ENCODE measurements around the gene SYNPO2.

The SYNPO2 gene

GRCh38 chr4:118931786-118932185 lies 43.1 kb downstream of the SYNPO2 start:
- Mint-ChIP-seq H3K27ac (no peak overlapping the region), H3K36me3 (ENCODE audit: low read depth) (no peaks in the 10 kb centered on the region), H3K27me3 (ENCODE audit: low read depth) (peaks cover 10% of the 10 kb centered on the region), H3K4me3 (no peak overlapping the region), H3K4me1 (ENCODE audit: low read depth) (no peaks in the 10 kb centered on the region), H3K9me3 (no peaks in the 10 kb centered on the region)

GRCh38 chr4:118935819-118936218 lies 47.2 kb downstream of the SYNPO2 start:
- Mint-ChIP-seq H3K9me3 (no peaks in the 10 kb centered on the region), H3K27ac (no peak overlapping the region), H3K36me3 (ENCODE audit: low read depth) (no peaks in the 10 kb centered on the region), H3K4me1 (ENCODE audit: low read depth) (no peaks in the 10 kb centered on the region), H3K4me3 (no peak overlapping the region), H3K27me3 (ENCODE audit: low read depth) (peaks cover 4% of the 10 kb centered on the region)

- Mint-ChIP-seq H3K9me3 (no peaks in the 10 kb centered on the region), H3K4me3 (no peak overlapping the region), H3K4me1 (ENCODE audit: low read depth) (no peaks in the 10 kb centered on the region), H3K27ac (no peak overlapping the region), H3K36me3 (ENCODE audit: low read depth) (no peaks in the 10 kb centered on the region), H3K27me3 (ENCODE audit: low read depth) (peaks cover 4% of the 10 kb centered on the region)
These were observed 47.8 kb downstream of the SYNPO2 start for GRCh38 chr4:118936406-118936805.

GRCh38 chr4:118939169-118939783 lies 50.6 kb downstream of the SYNPO2 start:
- Mint-ChIP-seq H3K27me3 (ENCODE audit: low read depth) (peaks cover 1% of the 10 kb centered on the region), H3K9me3 (no peaks in the 10 kb centered on the region), H3K4me1 (ENCODE audit: low read depth) (no peaks in the 10 kb centered on the region), H3K27ac (no peak overlapping the region), H3K4me3 (no peak overlapping the region), H3K36me3 (ENCODE audit: low read depth) (no peaks in the 10 kb centered on the region)

- H3K4me3 Mint-ChIP-seq: no peak overlapping the region
These were observed 52.5 kb downstream of the SYNPO2 start for GRCh38 chr4:118941149-118941548.

GRCh38 chr4:118941799-118942198 lies 53.1 kb downstream of the SYNPO2 start:
- H3K4me1 Mint-ChIP-seq (ENCODE audit: low read depth): no peaks in the 10 kb centered on the region
- no peak overlapping the region for H3K27ac Mint-ChIP-seq
- H3K9me3 Mint-ChIP-seq: no peaks in the 10 kb centered on the region
- H3K4me3 Mint-ChIP-seq: no peak overlapping the region
- H3K27me3 Mint-ChIP-seq (ENCODE audit: low read depth): no peaks in the 10 kb centered on the region
- no peaks in the 10 kb centered on the region for H3K36me3 Mint-ChIP-seq (ENCODE audit: low read depth)

More at GRCh38 chr4:118941149-118941548, 52.5 kb downstream of the SYNPO2 start:
- Mint-ChIP-seq H3K4me1 (ENCODE audit: low read depth) (no peaks in the 10 kb centered on the region), H3K27me3 (ENCODE audit: low read depth) (no peaks in the 10 kb centered on the region), H3K9me3 (no peaks in the 10 kb centered on the region), H3K27ac (no peak overlapping the region), H3K36me3 (ENCODE audit: low read depth) (no peaks in the 10 kb centered on the region)

- Mint-ChIP-seq H3K4me1 (ENCODE audit: low read depth) (no peaks in the 10 kb centered on the region), H3K27ac (no peak overlapping the region), H3K36me3 (ENCODE audit: low read depth) (no peaks in the 10 kb centered on the region), H3K27me3 (ENCODE audit: low read depth) (peaks cover under 1% of the 10 kb centered on the region), H3K9me3 (no peaks in the 10 kb centered on the region), H3K4me3 (no peak overlapping the region)
These were observed 53.8 kb downstream of the SYNPO2 start for GRCh38 chr4:118942465-118942864.

GRCh38 chr4:118947095-118947494 lies 58.4 kb downstream of the SYNPO2 start:
- no peaks in the 10 kb centered on the region for H3K9me3 Mint-ChIP-seq
- H3K27ac Mint-ChIP-seq: no peak overlapping the region
- H3K4me1 Mint-ChIP-seq (ENCODE audit: low read depth): no peaks in the 10 kb centered on the region
- no peak overlapping the region for H3K4me3 Mint-ChIP-seq
- H3K27me3 Mint-ChIP-seq (ENCODE audit: low read depth): peaks cover 17% of the 10 kb centered on the region
- no peaks in the 10 kb centered on the region for H3K36me3 Mint-ChIP-seq (ENCODE audit: low read depth)

- Mint-ChIP-seq H3K4me1 (ENCODE audit: low read depth) (no peaks in the 10 kb centered on the region), H3K27ac (no peak overlapping the region), H3K36me3 (ENCODE audit: low read depth) (no peaks in the 10 kb centered on the region), H3K27me3 (ENCODE audit: low read depth) (peaks cover 17% of the 10 kb centered on the region), H3K9me3 (no peaks in the 10 kb centered on the region), H3K4me3 (no peak overlapping the region)
These were observed 60.0 kb downstream of the SYNPO2 start for GRCh38 chr4:118948545-118949144.

GRCh38 chr4:118950224-118950623 lies 61.6 kb downstream of the SYNPO2 start:
- H3K4me1 Mint-ChIP-seq (ENCODE audit: low read depth): no peaks in the 10 kb centered on the region
- H3K36me3 Mint-ChIP-seq (ENCODE audit: low read depth): no peaks in the 10 kb centered on the region

GRCh38 chr4:118950929-118951570 lies 62.4 kb downstream of the SYNPO2 start:
- peaks cover 24% of the 10 kb centered on the region for H3K27me3 Mint-ChIP-seq (ENCODE audit: low read depth)
- no peaks in the 10 kb centered on the region for H3K4me1 Mint-ChIP-seq (ENCODE audit: low read depth)
- no peak overlapping the region for H3K27ac Mint-ChIP-seq
- H3K4me3 Mint-ChIP-seq: no peak overlapping the region
- H3K9me3 Mint-ChIP-seq: no peaks in the 10 kb centered on the region
- no peaks in the 10 kb centered on the region for H3K36me3 Mint-ChIP-seq (ENCODE audit: low read depth)

More at GRCh38 chr4:118950224-118950623, 61.6 kb downstream of the SYNPO2 start:
- Mint-ChIP-seq H3K27ac (no peak overlapping the region), H3K4me3 (no peak overlapping the region), H3K27me3 (ENCODE audit: low read depth) (peaks cover 24% of the 10 kb centered on the region), H3K9me3 (no peaks in the 10 kb centered on the region)

- peaks cover 15% of the 10 kb centered on the region for H3K27me3 Mint-ChIP-seq (ENCODE audit: low read depth)
- no peak overlapping the region for H3K27ac Mint-ChIP-seq
- no peaks in the 10 kb centered on the region for H3K9me3 Mint-ChIP-seq
- H3K4me3 Mint-ChIP-seq: no peak overlapping the region
- no peaks in the 10 kb centered on the region for H3K4me1 Mint-ChIP-seq (ENCODE audit: low read depth)
- H3K36me3 Mint-ChIP-seq (ENCODE audit: low read depth): no peaks in the 10 kb centered on the region
These were observed 64.6 kb downstream of the SYNPO2 start for GRCh38 chr4:118953276-118953675.

GRCh38 chr4:118954246-118954645 lies 65.6 kb downstream of the SYNPO2 start:
- no peak overlapping the region for H3K27ac Mint-ChIP-seq
- H3K4me3 Mint-ChIP-seq: no peak overlapping the region
- H3K36me3 Mint-ChIP-seq (ENCODE audit: low read depth): no peaks in the 10 kb centered on the region
- H3K4me1 Mint-ChIP-seq (ENCODE audit: low read depth): no peaks in the 10 kb centered on the region
- H3K27me3 Mint-ChIP-seq (ENCODE audit: low read depth): peaks cover 13% of the 10 kb centered on the region
- H3K9me3 Mint-ChIP-seq: no peaks in the 10 kb centered on the region

- Mint-ChIP-seq H3K36me3 (ENCODE audit: low read depth) (no peaks in the 10 kb centered on the region), H3K4me1 (ENCODE audit: low read depth) (no peaks in the 10 kb centered on the region), H3K4me3 (no peak overlapping the region), H3K9me3 (no peaks in the 10 kb centered on the region), H3K27ac (no peak overlapping the region), H3K27me3 (ENCODE audit: low read depth) (peaks cover 19% of the 10 kb centered on the region)
These were observed 66.9 kb downstream of the SYNPO2 start for GRCh38 chr4:118955515-118955914.

GRCh38 chr4:118957722-118958445 lies 69.2 kb downstream of the SYNPO2 start:
- Mint-ChIP-seq H3K9me3 (no peaks in the 10 kb centered on the region), H3K27ac (no peak overlapping the region), H3K27me3 (ENCODE audit: low read depth) (peaks cover 16% of the 10 kb centered on the region), H3K4me3 (no peak overlapping the region), H3K36me3 (ENCODE audit: low read depth) (no peaks in the 10 kb centered on the region), H3K4me1 (ENCODE audit: low read depth) (no peaks in the 10 kb centered on the region)

Measured in T-helper 1 cell treated with Interleukin-12 subunit alpha and Interleukin-12 subunit beta and Interleukin-4 antibody, amounts not matched to agents 30 μg/mL and 1 μg/mL, for 36 hours (primary cell).